ENCODE measurements around the gene BMP8A.

Gene BMP8A

DNA sequence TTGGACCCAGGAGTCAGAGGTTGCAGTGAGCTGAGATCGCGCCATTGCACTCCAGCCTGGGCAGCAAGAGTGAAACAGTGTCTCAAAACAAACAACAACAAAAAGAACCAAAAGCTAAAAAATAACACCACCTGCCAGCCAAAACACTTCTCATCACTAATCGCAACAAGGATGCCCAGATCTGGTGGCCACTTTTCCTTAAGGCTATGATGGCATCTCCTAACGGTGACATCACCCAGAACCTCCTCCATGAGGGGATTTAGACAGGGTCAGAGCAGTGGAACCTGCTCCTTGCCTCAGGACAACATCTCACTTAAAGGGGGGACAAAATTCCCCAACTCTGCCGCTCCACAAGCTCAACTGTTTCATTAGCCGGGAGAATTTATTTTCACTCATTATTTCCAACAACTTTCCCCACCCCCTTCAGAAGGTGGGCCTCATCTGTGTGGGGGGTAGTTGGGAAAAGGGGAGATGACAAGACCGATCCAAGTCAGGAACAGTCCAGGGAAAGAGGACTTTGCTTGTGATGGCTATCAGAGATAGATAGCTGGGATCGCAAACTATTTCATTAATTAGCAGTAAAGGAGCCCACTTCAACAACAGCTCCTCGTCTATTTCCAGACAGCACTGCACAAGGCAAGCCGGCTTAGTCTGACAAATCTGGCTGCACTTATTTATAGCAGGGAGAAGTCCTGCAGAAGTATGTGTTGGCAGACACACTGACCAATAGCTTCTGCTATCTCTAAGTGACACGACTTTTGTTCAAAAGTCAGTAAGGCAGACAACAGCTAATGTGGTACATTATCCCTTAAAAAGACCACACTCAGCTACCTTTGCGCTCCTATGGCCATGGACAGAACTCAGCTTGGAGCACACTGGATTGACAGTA, 82.5 kb downstream of the BMP8A start:
- no peak for DNase-seq

DNA sequence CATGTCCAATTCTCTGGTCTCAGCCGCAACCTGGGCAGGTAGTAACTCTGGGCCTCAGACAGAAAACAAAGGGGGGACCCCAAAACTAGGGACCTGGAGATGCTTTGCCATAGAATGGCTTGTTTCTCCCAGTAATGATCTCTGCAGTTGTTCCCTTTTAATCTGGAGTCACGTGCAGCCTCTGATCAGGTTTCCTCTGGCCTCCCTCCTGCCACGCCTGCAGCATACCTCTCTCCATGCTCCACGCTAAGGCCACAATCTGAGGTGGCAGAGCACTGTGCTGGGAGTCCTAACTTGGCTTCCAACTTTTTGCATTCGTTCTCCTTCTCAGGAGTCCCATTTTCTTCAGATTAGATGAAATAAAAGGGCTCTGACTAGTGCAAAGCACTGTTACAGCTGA, 83.2 kb downstream of the BMP8A start:
- peak; percentile 75 for DNase-seq

Data from NCI-H748 treated with DMSO at 0.1 percent for 48 hours (cell line).